ENCODE data around the gene CYP2D6. TPM values are rescaled to one million over a fixed set of nuclear protein-coding genes. Genes with fewer than 3 reads are reported as not detected.

CYP2D6 gene
- total RNA-seq, 1 experiment from 2014 or later = 2.7 TPM

GRCh38 chr22:42176255-42176915 is 45.8 kb upstream of the CYP2D6 start:
- DNase-seq (ENCODE audit: low read depth, low spot score) (no peak), ATAC-seq (no peak)
- H3K4me1 ChIP-seq (ENCODE audit: control insufficient read depth, insufficient read depth, low read length) = no peaks in the 10 kb centered on the region; the same call in 1 of the 2 replicates
- BruUV-seq (replicated peaks) = no TSS peak
- in situ Hi-C loops (cut with HindIII; ENCODE audit: low pct_unique_long_range_greater_than_20kb, low sequenced_read_pairs) (no loop called here), intact Hi-C loops (cut with micrococcal nuclease; ENCODE audit: unreplicated experiment) (loop anchor here (10.0 kb wide), 1 partner anchor 88 kb away; no protein-coding TSS in a partner anchor)
- POLR2A ChIA-PET = no interaction called here
- TF ChIP-seq SIN3A (IDR thresholded peaks at IDR 0.05; ENCODE audit: borderline replicate concordance, insufficient read depth, low read depth, low read length) = no peak
- TF ChIP-seq TCF7L2 (IDR thresholded peaks at IDR 0.05; ENCODE audit: low read depth, low read length) = no peak
- no peak for TF ChIP-seq REST (IDR thresholded peaks at IDR 0.05; ENCODE audit: insufficient read depth in 1 of 2, low read depth in 2 of 2, low read length in 1 of 2)
- no peak for TF ChIP-seq CTCF (IDR thresholded peaks at IDR 0.05)
- TF ChIP-seq POLR2AphosphoS5 (IDR thresholded peaks at IDR 0.05; ENCODE audit: low read depth, low read length) = no peak
- H3K4me3 ChIP-seq (ENCODE audit: low read depth in 2 of 2, low read length in 2 of 2) = no peak overlapping the region
- no peak overlapping the region for H3K27ac ChIP-seq (ENCODE audit: low read length)
- CTCF ChIA-PET = no interaction called here
- H3K27me3 ChIP-seq (ENCODE audit: control insufficient read depth, insufficient read depth, low read length) = no peaks in the 10 kb centered on the region
- no peaks in the 10 kb centered on the region for H3K9me3 ChIP-seq (ENCODE audit: control insufficient read depth, insufficient read depth, low read depth, low read length)
- no peaks in the 10 kb centered on the region; the same call in 1 of the 2 replicates for H3K36me3 ChIP-seq (ENCODE audit: control insufficient read depth, insufficient read depth, low read length)

GRCh38 chr22:42174062-42174461 is 43.5 kb upstream of the CYP2D6 start:
- H3K36me3 ChIP-seq (ENCODE audit: control insufficient read depth, insufficient read depth, low read length) = no peaks in the 10 kb centered on the region; the same call in 1 of the 2 replicates
- no peak overlapping the region for H3K4me3 ChIP-seq (ENCODE audit: low read depth in 2 of 2, low read length in 2 of 2)
- in situ Hi-C loops (cut with HindIII; ENCODE audit: low pct_unique_long_range_greater_than_20kb, low sequenced_read_pairs) (no loop called here), intact Hi-C loops (cut with micrococcal nuclease; ENCODE audit: unreplicated experiment) (loop anchor here (10.0 kb wide), 1 partner anchor 91 kb away; no protein-coding TSS in a partner anchor)
- H3K9me3 ChIP-seq (ENCODE audit: control insufficient read depth, insufficient read depth, low read depth, low read length) = no peaks in the 10 kb centered on the region
- no peak for DNase-seq (ENCODE audit: low read depth, low spot score)
- ChIA-PET CTCF (no interaction called here), POLR2A (no interaction called here)
- no peak for TF ChIP-seq SIN3A (IDR thresholded peaks at IDR 0.05; ENCODE audit: borderline replicate concordance, insufficient read depth, low read depth, low read length)
- TF ChIP-seq TCF7L2 (IDR thresholded peaks at IDR 0.05; ENCODE audit: low read depth, low read length) = no peak
- no peak for TF ChIP-seq POLR2AphosphoS5 (IDR thresholded peaks at IDR 0.05; ENCODE audit: low read depth, low read length)
- no peak for TF ChIP-seq CTCF (IDR thresholded peaks at IDR 0.05)
- no peak for TF ChIP-seq REST (IDR thresholded peaks at IDR 0.05; ENCODE audit: insufficient read depth in 1 of 2, low read depth in 2 of 2, low read length in 1 of 2)
- BruUV-seq (replicated peaks) = no TSS peak
- no peaks in the 10 kb centered on the region for H3K27me3 ChIP-seq (ENCODE audit: control insufficient read depth, insufficient read depth, low read length)
- H3K4me1 ChIP-seq (ENCODE audit: control insufficient read depth, insufficient read depth, low read length) = no peaks in the 10 kb centered on the region; the same call in 1 of the 2 replicates
- ATAC-seq = no peak
- H3K27ac ChIP-seq (ENCODE audit: low read length) = no peak overlapping the region
